ENCODE measurements around the gene ABHD12B.

ABHD12B gene

DNA sequence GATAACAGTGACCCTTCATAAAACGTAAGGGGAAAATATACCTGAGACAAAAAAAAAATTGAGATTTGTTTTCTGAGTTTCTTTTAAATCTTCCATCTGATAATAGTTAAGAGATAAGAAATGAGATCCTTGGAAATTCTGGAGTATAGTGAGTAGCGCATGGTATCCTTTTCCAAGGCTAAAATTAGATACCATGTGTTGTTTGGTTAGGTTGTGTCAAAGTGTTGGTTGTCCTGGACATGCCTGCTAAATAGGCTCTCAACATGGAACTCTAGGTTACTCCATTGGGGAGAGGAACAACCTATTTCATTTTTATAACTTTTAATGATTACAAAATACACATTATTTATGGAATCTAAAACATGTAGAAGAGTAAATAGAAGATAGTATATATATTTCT, 57.7 kb downstream of the ABHD12B start:
- DNase-seq (ENCODE audit: low spot score): no peak
- TF ChIP-seq, protein P1, sequence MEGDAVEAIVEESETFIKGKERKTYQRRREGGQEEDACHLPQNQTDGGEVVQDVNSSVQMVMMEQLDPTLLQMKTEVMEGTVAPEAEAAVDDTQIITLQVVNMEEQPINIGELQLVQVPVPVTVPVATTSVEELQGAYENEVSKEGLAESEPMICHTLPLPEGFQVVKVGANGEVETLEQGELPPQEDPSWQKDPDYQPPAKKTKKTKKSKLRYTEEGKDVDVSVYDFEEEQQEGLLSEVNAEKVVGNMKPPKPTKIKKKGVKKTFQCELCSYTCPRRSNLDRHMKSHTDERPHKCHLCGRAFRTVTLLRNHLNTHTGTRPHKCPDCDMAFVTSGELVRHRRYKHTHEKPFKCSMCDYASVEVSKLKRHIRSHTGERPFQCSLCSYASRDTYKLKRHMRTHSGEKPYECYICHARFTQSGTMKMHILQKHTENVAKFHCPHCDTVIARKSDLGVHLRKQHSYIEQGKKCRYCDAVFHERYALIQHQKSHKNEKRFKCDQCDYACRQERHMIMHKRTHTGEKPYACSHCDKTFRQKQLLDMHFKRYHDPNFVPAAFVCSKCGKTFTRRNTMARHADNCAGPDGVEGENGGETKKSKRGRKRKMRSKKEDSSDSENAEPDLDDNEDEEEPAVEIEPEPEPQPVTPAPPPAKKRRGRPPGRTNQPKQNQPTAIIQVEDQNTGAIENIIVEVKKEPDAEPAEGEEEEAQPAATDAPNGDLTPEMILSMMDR (IDR thresholded peaks at IDR 0.05): no peak
- no peak overlapping the region for H3K4me3 ChIP-seq
- no peak overlapping the region for H3K27ac ChIP-seq

DNA sequence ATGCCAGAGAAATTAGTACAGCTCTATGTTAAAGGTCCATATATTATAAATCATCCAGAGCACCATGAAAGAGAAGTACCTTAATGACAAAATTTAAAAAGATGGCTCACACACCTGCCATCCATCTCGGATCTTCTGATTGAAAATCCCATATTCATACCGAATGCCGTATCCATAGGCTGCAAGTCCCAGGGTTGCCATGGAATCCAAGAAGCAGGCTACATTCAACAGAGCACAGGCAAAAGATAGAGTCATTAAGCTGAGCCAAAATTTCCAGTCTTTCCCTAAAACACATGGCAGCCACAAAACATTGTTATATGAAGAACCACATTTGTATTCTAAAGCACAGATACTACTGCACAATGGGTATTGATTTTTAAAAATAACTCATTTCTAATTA, 59.7 kb downstream of the ABHD12B start:
- TF ChIP-seq, protein P1 (IDR thresholded peaks at IDR 0.05): no peak
- no peak overlapping the region for H3K4me3 ChIP-seq
- DNase-seq (ENCODE audit: low spot score): no peak
- no peak overlapping the region for H3K27ac ChIP-seq

DNA sequence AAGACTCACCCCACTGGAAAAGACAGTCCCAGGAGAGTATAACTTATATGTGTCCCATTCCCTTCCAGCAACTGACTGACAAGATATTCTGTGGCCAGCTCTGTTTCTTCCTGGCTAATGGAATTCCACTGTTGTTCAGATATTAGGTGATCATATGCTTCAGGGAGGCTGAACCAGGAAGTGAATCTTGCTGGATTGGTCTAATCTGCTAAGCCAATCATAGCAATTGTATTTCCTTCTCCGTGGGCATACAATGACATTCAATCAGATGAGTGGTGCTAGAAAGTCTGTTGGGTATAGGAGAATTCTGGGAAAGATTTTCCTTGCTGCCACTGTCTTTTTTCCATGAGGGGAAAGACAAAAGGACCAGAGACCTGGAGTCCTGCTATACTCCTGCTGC, 60.3 kb downstream of the ABHD12B start:
- Histone ChIP-seq H3K27ac (peak overlapping the region in 1 of 2 donors; percentile 8), H3K4me3 (no peak overlapping the region)
- TF ChIP-seq, protein P1 (IDR thresholded peaks at IDR 0.05): no peak
- no peak for DNase-seq (ENCODE audit: low spot score)

DNA sequence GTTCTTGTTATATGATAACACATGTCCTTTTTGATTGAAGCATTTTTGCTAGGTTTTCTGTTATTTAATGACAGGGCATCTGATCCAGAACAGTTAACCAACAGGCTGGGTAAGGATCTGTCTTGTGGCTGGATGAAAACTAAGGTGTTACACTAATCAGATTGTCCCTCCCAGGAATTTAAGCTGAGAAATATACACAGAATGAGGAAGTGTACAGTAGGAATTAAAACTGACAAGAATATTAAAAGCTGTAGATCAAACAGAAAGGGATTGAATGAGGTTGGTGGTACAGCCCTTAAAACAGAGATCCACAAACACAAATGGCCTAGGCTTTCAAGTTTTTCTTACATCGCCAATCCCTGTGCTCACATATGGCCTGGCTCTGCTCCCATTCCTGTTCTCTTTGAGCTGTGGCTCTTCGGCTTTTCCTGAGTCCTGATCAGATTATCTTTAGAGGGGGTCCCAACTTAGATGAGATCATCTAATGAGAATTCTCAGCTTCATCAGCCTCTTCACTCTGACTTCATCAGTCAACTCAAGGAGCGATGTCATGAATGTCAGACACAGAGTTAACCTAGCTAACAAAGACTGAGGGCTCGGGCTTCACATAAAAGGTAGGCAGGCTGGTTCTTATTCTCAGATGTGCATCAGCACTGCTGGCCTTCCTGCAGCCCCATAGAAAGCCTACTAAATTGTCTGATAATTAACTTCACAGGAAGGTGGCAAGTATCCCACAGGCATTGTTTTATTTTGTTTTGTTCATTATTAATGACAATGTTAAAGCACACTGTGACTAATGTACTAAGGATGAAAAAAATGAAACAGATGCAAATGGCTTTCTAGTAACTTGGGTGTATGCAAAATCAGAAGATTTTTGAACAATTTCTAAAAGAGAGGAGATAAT, 61.0 kb downstream of the ABHD12B start:
- Histone ChIP-seq H3K27ac (peak overlapping the region in 1 of 2 donors; percentile 8), H3K4me3 (no peak overlapping the region)
- TF ChIP-seq, protein P1 (IDR thresholded peaks at IDR 0.05): no peak
- no peak for DNase-seq (ENCODE audit: low spot score)

DNA sequence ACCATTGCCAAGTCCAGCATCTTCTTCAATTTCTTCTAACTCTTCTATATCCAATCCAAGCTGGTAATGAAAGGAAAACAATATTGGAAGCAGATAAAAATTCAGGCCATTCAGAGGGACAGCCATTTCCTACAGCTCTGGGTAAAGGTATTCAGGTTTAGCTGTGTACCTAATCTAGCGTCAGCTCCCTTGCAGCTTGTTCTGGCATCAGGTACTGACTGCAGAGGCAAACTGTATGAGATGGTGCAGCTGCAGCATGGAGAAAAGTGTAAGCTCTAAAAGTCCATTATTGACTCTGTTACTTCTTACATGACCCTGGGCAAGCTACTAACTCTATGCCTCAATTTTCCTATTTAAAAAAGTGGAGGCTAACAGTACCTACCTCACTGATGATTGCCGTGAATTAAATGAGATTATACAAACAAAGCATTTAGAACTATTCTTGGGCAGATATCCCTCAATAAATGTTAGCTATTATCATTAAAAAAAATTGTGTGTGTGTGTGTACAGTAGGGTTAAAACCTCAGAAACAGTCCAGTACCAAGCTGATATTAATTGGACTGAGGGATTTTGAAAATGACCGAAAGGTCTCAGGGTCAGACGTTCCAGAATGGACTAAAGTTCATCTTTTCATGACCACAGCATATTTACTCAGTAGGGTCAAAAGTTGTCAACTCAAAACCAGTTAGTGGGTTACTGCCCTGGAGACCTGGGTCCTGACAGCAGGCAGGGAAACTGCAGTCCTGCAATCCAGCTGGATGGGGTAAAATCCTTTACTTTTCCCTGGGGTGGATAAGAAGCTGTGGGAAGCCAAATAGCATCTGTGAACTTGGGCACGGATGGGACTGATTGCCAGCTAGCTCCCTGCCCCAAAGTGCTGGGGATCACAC, 63.5 kb downstream of the ABHD12B start:
- Histone ChIP-seq H3K4me3 (no peak overlapping the region), H3K27ac (no peak overlapping the region)
- TF ChIP-seq, protein P1 (IDR thresholded peaks at IDR 0.05): no peak
- DNase-seq (ENCODE audit: low spot score): no peak

DNA sequence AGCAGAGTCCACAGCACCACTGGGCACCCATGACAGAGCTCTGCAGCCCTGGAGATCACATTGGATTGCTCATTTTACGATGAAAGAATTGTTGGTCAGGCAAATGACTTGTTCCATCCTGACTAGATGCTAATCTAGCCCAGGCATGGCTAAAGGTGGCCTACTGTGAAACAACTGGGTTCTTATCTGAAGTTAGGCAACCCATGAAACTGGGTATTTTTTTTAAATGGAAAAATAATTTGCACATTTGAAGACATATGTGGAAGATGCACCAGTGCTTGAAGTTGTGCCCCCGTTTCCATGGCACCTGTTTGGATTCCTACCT, 64.1 kb downstream of the ABHD12B start:
- H3K27ac ChIP-seq: no peak overlapping the region
- H3K4me3 ChIP-seq: no peak overlapping the region
- TF ChIP-seq, protein P1 (IDR thresholded peaks at IDR 0.05): no peak
- no peak for DNase-seq (ENCODE audit: low spot score)
